WTC11 (cell line): ENCODE measurements around the gene CDK17.

Experiments
- ATF1 ChIP-seq: sonication (generic); formaldehyde crosslinking; IDR thresholded peaks from 2 replicates; pipeline ENCODE4 v1.8.1; 2023; ENCODE audit warnings: mild to moderate bottlenecking, moderate library complexity, missing genetic modification reagents
- CTCF ChIP-seq: fragments of 200-600 bp; IDR thresholded peaks from 2 replicates; pipeline ENCODE4 v1.8.0; 2022; ENCODE audit warnings: antibody characterized with exemption
- GABPB1 ChIP-seq: sonication (generic); formaldehyde crosslinking; IDR thresholded peaks from 2 replicates; pipeline ENCODE4 v1.8.1; 2023; ENCODE audit warnings: mild to moderate bottlenecking, missing genetic modification reagents
- IRF2 ChIP-seq: sonication (generic); formaldehyde crosslinking; IDR thresholded peaks from 2 replicates; pipeline ENCODE4 v1.8.0; 2022; ENCODE audit warnings: low read depth, missing genetic modification reagents, borderline replicate concordance
- SMAD3 ChIP-seq: sonication (generic); formaldehyde crosslinking; IDR thresholded peaks from 2 replicates; pipeline ENCODE4 v1.8.0; 2022; ENCODE audit warnings: missing genetic modification reagents, mild to moderate bottlenecking, borderline replicate concordance
- TEAD4 ChIP-seq: sonication (generic); formaldehyde crosslinking; IDR thresholded peaks from 2 replicates; pipeline ENCODE4 v1.8.0; 2022; ENCODE audit warnings: mild to moderate bottlenecking, missing genetic modification reagents
- USF1 ChIP-seq: sonication (generic); formaldehyde crosslinking; IDR thresholded peaks from 2 replicates; pipeline ENCODE4 v1.8.0; 2022; ENCODE audit warnings: mild to moderate bottlenecking, missing genetic modification reagents
- ZBTB43 ChIP-seq: sonication (generic); formaldehyde crosslinking; IDR thresholded peaks from 2 replicates; pipeline ENCODE4 v1.8.1; 2023; ENCODE audit warnings: mild to moderate bottlenecking, missing genetic modification reagents
- ZNF121 ChIP-seq: sonication (generic); formaldehyde crosslinking; IDR thresholded peaks from 2 replicates; pipeline ENCODE4 v1.8.0; 2023; ENCODE audit warnings: missing genetic modification reagents
- ZNF512 ChIP-seq: sonication (generic); formaldehyde crosslinking; IDR thresholded peaks from 2 replicates; pipeline ENCODE4 v1.8.1; 2022; ENCODE audit warnings: missing genetic modification reagents, borderline replicate concordance

- no peak for TF ChIP-seq ZNF512
- no peak for TF ChIP-seq CTCF
- TF ChIP-seq ZNF121, result no peak
- no peak for TF ChIP-seq ZBTB43 (CRISPR knock-in tag)
- TF ChIP-seq IRF2 (CRISPR knock-in tag), result no peak
- TF ChIP-seq ATF1 (CRISPR knock-in tag), result no peak
- no peak for TF ChIP-seq SMAD3 (CRISPR knock-in tag)
- TF ChIP-seq USF1, result no peak
- no peak for TF ChIP-seq GABPB1 (CRISPR knock-in tag)
- TF ChIP-seq TEAD4 (CRISPR knock-in tag), result no peak
Measured at GRCh38 chr12:96265836-96266235, 134.4 kb downstream of the CDK17 start.
